Aorta (tissue), 5 donors: ENCODE measurements around the gene C17orf75. TPM values are rescaled to one million over a fixed set of nuclear protein-coding genes. Genes with fewer than 3 reads are reported as not detected.

ENCODE experiments used
- ATAC-seq: fragments of 200-7000 bp; cut with Tn5 transposase; one replicate; pipeline ENCODE4 v1.9.1; 2022; ENCODE audit warnings: moderate library complexity; ENCODE audit not compliant: low FRiP score
- DNase-seq, 2 donors: peaks; one replicate each; pipeline ENCODE4 v3.0.0-alpha.2; 2020
- H3K27ac ChIP-seq, 2 donors: one replicate each; pipeline ENCODE4 v1.5.1; 2013; ENCODE audit warnings: low read length in 2 of 2, mild to moderate bottlenecking in 2 of 2, moderate library complexity in 2 of 2, control low read depth in 1 of 2, inconsistent platforms in 1 of 2, low read depth in 1 of 2
- H3K27me3 ChIP-seq, 2 donors: one replicate each; pipeline ENCODE4 v1.6.1; 2013; ENCODE audit warnings: control low read depth in 1 of 2, low read length in 1 of 2, mild to moderate bottlenecking in 1 of 2, moderate library complexity in 1 of 2; ENCODE audit not compliant: insufficient read depth in 2 of 2, control insufficient read depth in 1 of 2
- H3K36me3 ChIP-seq, 2 donors: one replicate each; pipeline ENCODE4 v1.6.1; 2013; ENCODE audit warnings: control low read depth in 1 of 2, low read length in 1 of 2, mild to moderate bottlenecking in 1 of 2; ENCODE audit not compliant: insufficient read depth in 2 of 2, control insufficient read depth in 1 of 2
- H3K4me1 ChIP-seq, 2 donors: one replicate each; pipeline ENCODE4 v1.6.1; 2013; ENCODE audit warnings: low read length in 2 of 2, control low read depth in 1 of 2, mild to moderate bottlenecking in 1 of 2, moderate library complexity in 1 of 2; ENCODE audit not compliant: insufficient read depth in 2 of 2, control insufficient read depth in 1 of 2
- H3K4me3 ChIP-seq, 2 donors: one replicate each; pipeline ENCODE4 v1.5.1; 2013; ENCODE audit warnings: low read length in 2 of 2, control low read depth in 1 of 2, mild to moderate bottlenecking in 1 of 2
- H3K9me3 ChIP-seq: one replicate; pipeline ENCODE4 v1.6.1; 2013; ENCODE audit warnings: mild to moderate bottlenecking, low read length; ENCODE audit not compliant: control insufficient read depth
- WGBS, 2 donors: extraction: QIAGEN DNeasy Blood & Tissue Kit; methylation state at CpG; one replicate each; pipeline ENCODE4 v1.1.7; 2013; 5-methylcytosine and 5-hydroxymethylcytosine counted together
- intact Hi-C, 2 donors: fragments of 100-400 bp; cut with DNase I; formaldehyde crosslinking; loops; one replicate each; pipeline versions ENCODE4 v1.14.2 to v1.15.0; 2022
- polyA plus RNA-seq, 2 donors: library from polyadenylated mRNA; stranded (reverse); fragments of 200-250 nt; gene quantifications; one replicate each; pipeline ENCODE4 v1.2.3, GENCODE V29; 2013
- total RNA-seq, 2 donors: library from RNA; stranded (reverse); fragmentation: NEBNext Ultra II Directional; extraction: Animal tissue kit (Norgen Biotek cat#: 25700); gene quantifications; one replicate each; pipeline ENCODE4 v1.2.1, GENCODE V29; 2021
- donor health status: healthy with polysubstance abuse.
- donor health status: Bipolar disorder and iron deficiency.
- donor health status: DM: no; HTN: no; CAD: no.
- donor health status: DM: no; HTN: no; CAD: no.
- donor health status: DM: yes; HTN: yes; CAD: no.

The C17orf75 gene
- total and polyA plus RNA-seq, 4 donors: 9.1 to 16.2 (median 11.3) TPM

DNA sequence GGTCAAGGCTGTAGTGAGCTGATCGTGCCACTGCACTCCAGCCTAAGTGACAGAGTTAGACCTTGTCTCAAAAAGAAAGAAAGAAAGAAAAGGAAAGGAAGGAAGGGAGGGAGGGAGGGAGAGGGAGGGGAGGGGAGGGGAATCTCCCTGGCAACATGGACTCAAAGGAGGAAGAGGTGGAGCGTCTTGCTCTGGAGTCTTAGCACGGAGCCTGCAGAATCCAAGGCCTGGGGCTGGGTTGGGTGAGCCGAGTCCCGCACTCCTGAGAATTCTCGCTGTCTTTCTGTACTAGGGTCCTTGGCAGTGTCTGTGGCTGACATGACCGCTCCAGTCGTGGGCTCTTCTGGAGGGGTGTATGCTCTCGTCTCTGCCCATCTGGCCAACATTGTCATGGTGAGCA lies 36.9 kb downstream of the C17orf75 start:
- intact Hi-C loops: no loop called here
- WGBS, 2 donors: 81 to 86% methylated on average over 9 of the region's 9 CpGs
- no peaks in the 10 kb centered on the region for H3K4me1 ChIP-seq
- no peaks in the 10 kb centered on the region for H3K9me3 ChIP-seq
- no peak for DNase-seq
- no peaks in the 10 kb centered on the region for H3K27me3 ChIP-seq
- ATAC-seq: no peak
- no peak overlapping the region for H3K4me3 ChIP-seq
- H3K36me3 ChIP-seq: no peaks in the 10 kb centered on the region
- no peak overlapping the region for H3K27ac ChIP-seq

DNA sequence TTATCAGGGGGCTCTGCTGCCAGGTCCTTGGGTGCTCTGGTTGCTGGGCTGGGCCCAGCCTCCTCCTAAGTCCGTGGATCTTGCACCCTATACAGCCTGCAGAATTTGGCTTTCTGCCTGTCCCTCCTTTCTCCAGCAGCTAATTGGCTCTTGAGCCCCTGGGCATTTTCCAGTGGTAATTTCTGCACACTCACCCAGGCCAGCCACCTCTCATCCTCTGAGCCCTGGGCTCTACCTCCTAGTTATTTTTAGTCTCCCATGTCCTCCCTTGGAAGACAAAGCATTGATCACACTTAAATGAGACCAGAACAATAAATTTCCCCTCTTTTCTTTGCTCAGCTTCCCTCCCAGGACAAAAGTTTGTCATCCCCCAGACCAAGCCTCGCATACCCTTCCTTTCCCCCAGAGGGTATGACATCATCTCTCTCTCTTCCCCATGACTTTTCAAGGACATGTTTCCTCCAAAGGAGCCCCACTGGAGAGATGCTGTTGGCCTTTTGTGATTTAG lies 38.1 kb downstream of the C17orf75 start:
- intact Hi-C loops: no loop called here
- no peak for DNase-seq
- 39 to 62% methylated on average over 2 of the region's 2 CpGs for WGBS, 2 donors
- H3K27ac ChIP-seq: no peak overlapping the region
- no peaks in the 10 kb centered on the region for H3K36me3 ChIP-seq
- no peaks in the 10 kb centered on the region for H3K4me1 ChIP-seq
- no peaks in the 10 kb centered on the region for H3K27me3 ChIP-seq
- no peak overlapping the region for H3K4me3 ChIP-seq
- no peaks in the 10 kb centered on the region for H3K9me3 ChIP-seq
- no peak for ATAC-seq

DNA sequence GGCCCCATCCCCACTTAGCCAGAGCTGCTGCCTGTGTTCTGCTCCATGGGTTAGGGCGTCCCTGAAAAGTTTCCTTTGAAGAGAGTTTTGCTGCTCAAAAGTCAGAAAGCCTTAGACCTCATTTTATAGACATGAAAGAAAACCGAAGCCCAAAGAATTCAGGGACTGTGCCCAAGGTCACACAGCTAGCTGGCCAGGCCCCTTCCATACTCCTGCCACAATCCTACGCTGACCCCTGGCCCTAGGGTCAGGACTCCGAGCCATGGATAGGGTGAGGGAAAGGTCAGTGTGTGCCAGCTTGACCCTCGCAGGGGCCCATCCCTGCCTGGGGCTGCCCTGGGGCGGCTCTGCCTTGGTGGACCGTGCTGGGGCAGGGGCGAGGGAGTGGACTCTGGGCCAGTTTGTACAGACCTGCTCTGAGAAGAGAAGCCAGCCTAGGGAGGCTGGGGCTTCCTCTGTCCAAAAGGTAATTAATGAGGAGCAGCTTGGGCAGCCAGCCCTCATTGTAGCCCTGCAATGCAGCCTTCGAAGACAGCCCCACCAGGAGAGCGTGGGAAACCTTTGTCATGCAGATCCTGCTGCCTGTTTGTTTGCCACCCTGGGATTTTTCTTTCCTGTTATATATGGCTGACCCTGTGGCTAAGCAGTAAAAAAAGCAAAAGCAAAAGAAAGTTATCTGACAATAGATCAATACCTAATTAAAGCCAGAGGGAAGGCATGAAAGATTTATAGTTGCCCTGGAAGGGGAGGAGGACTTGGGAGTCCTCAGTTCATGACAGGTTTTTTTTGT lies 38.9 kb downstream of the C17orf75 start:
- H3K27ac ChIP-seq: no peak overlapping the region
- DNase-seq (no peak), ATAC-seq (no peak)
- H3K36me3 ChIP-seq: no peaks in the 10 kb centered on the region
- no peaks in the 10 kb centered on the region for H3K27me3 ChIP-seq
- no peaks in the 10 kb centered on the region for H3K9me3 ChIP-seq
- intact Hi-C loops: no loop called here
- WGBS, 2 donors: 88 to 92% methylated on average over 10 of the region's 10 CpGs
- no peaks in the 10 kb centered on the region for H3K4me1 ChIP-seq
- no peak overlapping the region for H3K4me3 ChIP-seq

DNA sequence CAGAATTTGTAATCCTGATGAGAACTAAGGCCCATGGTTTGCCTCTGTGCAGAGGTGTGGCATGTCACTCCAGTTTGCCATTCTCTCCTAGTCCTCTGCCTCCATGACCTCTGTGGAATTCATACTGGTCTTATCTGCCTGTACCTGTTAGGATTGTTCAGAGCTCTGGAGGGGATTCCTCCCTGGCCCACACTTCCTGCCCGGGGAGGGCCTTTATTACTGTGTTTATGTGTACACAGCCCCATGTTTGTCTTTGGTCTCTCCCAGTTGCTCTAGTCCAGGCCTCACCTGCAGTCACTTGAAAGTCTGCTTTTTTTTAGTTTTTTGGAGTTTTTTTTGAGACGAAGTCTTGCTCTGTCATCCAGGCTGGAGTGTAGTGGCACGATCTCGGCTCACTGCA lies 39.9 kb downstream of the C17orf75 start:
- no peaks in the 10 kb centered on the region for H3K4me1 ChIP-seq
- H3K9me3 ChIP-seq: no peaks in the 10 kb centered on the region
- H3K27me3 ChIP-seq: no peaks in the 10 kb centered on the region
- DNase-seq (no peak), ATAC-seq (no peak)
- no peaks in the 10 kb centered on the region for H3K36me3 ChIP-seq
- 76 to 86% methylated on average over 4 of the region's 4 CpGs for WGBS, 2 donors
- no peak overlapping the region for H3K4me3 ChIP-seq
- H3K27ac ChIP-seq: no peak overlapping the region
- intact Hi-C loops: no loop called here

DNA sequence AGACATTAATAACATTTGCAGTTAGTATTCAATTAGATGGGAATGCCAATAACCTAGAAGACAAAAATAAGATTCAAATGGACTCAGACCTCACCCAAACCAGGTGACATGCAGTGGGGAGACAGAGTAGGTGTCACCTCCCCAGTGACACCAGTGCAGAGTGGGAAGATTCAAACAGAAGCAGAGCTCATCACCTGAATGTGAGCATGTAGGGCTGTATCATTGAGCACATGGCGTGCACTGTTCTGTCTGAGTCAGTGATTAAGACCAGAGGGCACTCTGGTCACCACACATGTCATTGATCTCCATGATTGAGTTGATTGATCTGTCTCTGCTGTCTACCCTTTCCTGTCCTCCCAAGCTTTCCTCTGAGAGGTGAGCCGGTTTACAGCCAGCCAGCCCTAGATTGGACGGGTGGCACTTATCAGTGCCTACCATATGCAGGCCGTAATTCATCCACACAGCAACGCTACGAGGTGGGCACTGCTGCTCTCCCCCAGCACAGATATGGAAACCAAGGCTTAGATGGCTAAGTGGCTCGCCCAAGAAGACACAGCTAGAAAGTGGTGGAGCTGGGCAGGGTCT lies 42.3 kb downstream of the C17orf75 start:
- no peaks in the 10 kb centered on the region for H3K9me3 ChIP-seq
- WGBS, 2 donors: 87 to 91% methylated on average over 7 of the region's 7 CpGs
- intact Hi-C loops: no loop called here
- no peak overlapping the region for H3K27ac ChIP-seq
- ATAC-seq (no peak), DNase-seq (no peak)
- no peaks in the 10 kb centered on the region for H3K27me3 ChIP-seq
- H3K4me1 ChIP-seq: no peaks in the 10 kb centered on the region
- no peak overlapping the region for H3K4me3 ChIP-seq
- H3K36me3 ChIP-seq: no peaks in the 10 kb centered on the region

DNA sequence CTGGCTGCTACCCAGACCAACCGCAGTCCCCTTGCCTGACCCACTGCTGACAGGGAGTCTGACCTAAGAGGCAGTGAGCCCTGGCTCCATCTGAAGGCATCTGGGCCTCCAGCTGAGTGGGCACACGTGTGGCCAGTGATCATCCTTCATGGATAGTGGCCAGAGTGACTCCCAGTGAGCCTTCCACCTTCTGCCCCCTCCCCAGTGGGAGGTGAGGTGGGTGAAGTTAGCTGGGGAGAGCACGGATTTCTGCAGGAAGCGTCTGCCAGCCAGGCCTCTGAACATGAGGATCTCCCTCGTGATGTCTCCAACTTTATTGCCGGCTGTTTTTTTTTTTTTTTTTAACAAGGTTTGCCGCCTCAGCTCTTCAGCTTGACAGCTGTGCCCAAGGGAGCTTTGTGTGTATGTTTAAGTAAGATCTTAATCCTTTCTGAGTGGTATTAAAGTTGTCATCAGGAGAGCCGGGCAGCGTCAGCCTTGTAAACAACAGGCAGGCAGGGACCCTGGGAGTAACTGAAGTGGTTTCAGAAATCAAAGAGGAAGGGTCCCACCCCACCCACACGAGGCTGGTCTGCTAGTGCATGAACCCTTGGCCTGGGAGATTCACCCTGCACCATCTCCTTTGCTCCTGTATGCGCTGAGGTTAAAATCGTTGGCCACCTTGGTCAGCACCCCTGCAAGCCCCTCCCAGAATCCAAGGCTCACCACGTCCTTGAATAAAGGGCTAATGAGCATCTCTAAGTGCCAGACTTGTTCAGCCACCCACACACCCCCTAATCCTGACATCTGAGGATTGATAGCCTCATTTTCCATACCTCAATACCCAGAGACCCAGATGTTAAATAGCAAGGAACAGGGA lies 43.0 kb downstream of the C17orf75 start:
- no peak for ATAC-seq
- intact Hi-C loops: no loop called here
- no peaks in the 10 kb centered on the region for H3K27me3 ChIP-seq
- WGBS, 2 donors: 54 to 59% methylated on average over 13 of the region's 13 CpGs
- no peaks in the 10 kb centered on the region for H3K9me3 ChIP-seq
- H3K4me1 ChIP-seq: no peaks in the 10 kb centered on the region
- DNase-seq: no peak
- no peak overlapping the region for H3K4me3 ChIP-seq
- H3K36me3 ChIP-seq: no peaks in the 10 kb centered on the region
- no peak overlapping the region for H3K27ac ChIP-seq

DNA sequence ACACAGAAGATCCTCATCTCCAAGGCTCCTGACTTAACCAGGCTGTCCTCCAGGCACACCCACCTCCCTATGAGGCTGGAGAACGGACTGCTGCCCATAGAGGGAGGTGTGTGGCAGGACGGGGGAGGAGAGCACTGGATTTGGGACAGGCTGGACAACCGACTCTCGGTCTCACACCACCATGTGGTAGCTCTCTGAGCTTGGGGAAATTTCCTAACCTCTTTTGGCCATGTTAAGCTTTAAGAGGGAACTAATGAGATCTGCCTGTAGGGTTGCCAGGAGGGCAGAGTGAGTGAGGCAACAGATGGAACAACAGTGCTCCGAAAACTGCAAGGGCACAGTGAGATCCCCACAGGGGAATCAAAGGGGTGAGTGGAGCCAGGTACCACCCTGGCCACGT lies 43.7 kb downstream of the C17orf75 start:
- Histone ChIP-seq H3K9me3 (no peaks in the 10 kb centered on the region), H3K27ac (no peak overlapping the region), H3K36me3 (no peaks in the 10 kb centered on the region), H3K27me3 (no peaks in the 10 kb centered on the region), H3K4me3 (no peak overlapping the region), H3K4me1 (no peaks in the 10 kb centered on the region)
- DNase-seq (no peak), ATAC-seq (peak; percentile 26)
- intact Hi-C loops: no loop called here
- WGBS, 2 donors: 66 to 67% methylated on average over 6 of the region's 6 CpGs

DNA sequence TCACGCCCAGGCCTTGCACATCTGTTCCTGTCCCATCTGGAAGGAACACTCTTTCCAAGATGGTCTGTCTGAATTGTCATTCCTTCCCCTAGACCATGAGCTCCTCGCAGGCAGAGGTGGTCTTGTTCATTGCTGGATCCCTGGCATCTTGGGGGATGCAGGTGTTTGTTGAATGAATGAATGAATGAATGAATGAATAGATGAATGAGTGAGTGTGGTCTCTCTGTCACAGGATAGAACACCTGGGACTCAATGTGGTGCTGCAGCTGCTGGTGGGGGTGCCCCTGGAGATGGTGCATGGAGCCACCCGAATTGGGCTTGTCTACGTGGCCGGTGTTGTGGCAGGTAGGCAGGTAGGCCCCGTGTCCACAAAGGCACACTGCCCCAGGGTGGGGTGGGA lies 44.1 kb downstream of the C17orf75 start:
- H3K9me3 ChIP-seq: no peaks in the 10 kb centered on the region
- H3K36me3 ChIP-seq: no peaks in the 10 kb centered on the region
- H3K27ac ChIP-seq: no peak overlapping the region
- ATAC-seq: no peak
- DNase-seq: no peak
- no peaks in the 10 kb centered on the region for H3K27me3 ChIP-seq
- WGBS, 2 donors: 94 to 96% methylated on average over 6 of the region's 6 CpGs
- intact Hi-C loops: no loop called here
- no peak overlapping the region for H3K4me3 ChIP-seq
- H3K4me1 ChIP-seq: no peaks in the 10 kb centered on the region
